Measurements from ENCODE around the gene RLF.

DNA sequence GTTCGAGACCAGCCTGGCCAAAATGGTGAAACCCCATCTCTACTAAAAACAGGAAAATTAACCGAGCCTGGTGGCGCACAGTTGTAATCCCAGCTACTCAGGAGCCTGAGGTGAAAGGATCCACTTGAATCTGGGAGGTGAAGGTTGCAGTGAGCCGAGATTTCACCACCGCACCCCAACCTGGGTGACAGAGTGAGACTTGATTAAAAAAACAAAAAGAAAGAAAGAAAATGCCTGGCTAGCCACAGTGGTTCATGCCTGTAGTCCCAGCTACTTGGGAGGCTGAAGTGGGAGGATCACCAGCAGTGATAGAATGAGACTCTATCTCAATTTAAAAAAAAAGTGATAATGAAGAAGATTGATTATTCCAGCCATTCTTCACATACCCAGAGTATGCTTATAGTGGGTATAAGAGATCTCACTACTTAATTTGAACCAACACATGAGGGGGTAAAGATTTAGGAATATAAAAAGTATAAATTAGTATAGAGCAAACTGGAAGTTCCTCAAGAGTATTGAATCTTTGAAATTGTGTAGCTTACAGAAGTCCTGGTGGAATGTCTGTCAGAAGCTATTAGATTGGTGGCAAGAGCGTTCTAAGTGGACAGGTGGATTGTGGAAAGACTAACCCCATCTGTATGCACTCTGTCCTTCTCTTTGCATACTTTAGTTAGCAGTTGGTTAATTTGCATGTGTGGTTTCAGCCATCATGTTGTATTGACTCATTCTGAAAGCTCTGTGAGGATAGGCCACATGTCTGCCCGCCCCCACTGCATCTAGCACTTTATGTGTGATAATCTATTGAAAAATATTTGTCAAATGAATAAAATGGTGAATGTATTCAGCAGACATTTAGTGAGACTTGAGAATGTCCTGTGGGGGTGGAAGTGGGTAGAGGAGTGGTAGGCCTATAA, 25.0 kb downstream of the RLF start:
- TF ChIP-seq CTCF (IDR thresholded peaks at IDR 0.05): no peak
- TF ChIP-seq POLR2AphosphoS5 (IDR thresholded peaks at IDR 0.05): no peak
